HG03095 (cell line): ENCODE results near the gene GMPR.

Experiments
- ATAC-seq: cut with Tn5 transposase; IDR thresholded peaks from one replicate; pipeline ENCODE4 v1.9.1; 2021; ENCODE audit warnings: moderate library complexity; ENCODE audit not compliant: unreplicated experiment

GMPR gene

DNA sequence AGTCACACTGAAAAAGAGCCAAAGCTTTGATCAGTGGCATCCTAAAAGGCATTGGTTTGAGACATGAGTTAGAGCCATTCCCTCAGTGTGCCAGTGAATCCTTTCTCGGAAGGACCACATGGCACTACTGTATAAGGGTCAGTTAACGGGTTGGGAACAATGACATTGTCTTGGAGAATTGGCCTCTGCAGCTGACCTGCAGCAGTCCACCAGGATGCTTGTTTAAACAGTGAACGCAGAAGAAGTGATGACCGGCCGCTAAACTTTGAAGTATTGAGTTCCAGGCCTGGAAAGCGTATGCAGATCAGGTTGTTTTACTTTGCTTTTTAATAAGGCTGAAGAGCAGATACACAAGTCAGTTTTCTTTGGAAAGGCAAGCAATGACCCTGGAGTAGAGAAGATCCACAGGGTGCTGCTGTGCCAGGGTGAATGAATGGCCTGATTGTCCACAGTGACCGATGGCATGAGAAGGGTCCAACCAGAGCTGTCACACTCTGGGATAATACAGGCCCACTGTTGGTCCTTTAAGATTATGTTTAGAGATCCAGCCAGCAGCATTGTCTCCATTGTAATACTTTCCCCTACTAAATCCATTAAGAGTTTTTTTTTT is 57.8 kb downstream of the GMPR start:
- no peak for ATAC-seq

DNA sequence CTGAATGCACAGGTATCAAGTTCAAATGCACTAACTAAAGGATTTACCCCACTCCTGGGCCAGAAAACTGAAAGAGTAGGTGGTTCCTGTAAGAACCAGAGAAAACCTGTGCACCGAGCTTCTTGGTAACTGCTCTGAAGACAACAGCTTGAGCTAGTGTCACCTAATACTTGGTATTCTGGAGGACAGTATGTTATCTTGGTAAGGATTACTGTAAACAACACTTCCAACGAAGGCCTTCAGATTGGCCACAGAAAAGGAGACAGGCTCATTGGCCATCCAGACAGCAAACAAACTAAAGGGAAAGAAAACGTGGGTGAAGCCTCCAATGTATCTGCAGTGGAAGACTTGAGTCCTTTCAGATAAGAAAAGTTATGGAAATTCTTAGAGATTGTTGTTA is 61.5 kb downstream of the GMPR start:
- no peak for ATAC-seq

DNA sequence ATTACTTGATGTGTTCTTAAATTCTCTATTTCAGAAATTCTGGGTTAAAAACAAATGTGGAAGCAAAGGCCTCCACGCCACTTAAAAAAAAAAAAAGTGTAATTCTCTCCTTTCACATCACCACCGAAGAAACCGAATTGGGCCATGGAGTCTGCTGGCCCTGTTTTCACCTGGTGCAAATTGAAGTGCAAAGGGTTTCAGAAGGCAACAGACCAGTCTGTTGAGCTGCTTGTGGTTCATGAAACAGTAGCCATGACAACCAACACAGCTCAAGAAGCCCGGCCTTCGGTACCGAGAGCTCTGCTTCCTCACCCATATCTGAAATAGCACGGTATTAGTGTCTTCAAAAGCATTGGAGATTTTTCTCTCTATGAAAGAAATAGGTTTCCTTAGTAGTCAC is 63.1 kb downstream of the GMPR start:
- peak; percentile 59 for ATAC-seq

DNA sequence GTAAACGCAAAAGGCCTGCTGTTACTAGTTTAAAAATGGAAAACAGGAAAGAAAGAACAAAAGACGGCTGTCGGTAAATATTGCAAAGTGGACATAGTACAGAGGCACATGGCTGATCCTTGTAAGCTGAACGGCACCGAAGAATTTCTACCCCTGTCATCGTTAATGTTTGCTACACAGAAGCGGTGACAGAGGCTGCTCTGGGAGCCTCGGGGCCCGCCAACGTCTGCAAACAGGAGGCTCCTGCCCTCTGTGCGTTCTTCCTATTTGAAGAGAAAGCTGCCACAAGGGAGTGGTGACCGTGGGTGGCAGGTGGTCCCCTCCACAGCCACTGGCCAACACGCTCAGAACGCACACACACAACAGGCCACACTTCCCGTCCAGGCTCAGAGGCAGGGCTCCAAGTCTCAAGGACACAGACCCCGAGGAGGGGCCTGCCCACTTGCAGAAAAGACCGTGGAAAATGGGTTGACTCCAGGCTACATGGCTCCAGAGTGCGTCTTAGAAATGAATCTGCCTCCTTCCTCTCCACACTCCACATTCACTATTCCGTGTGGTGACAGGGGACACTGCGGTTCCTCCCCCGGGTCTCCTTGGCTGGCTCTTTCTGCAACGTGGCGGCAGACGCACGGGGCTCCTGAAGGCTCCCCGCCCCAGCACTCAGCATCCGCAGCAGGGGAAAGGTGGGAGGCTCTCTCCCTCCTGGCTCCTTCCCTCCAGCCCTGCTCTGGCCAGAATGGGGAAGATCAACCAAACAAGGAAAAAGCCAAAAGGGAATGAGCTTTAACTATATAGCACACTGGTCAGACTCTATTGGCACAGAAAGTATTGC is 64.5 kb downstream of the GMPR start:
- no peak for ATAC-seq

DNA sequence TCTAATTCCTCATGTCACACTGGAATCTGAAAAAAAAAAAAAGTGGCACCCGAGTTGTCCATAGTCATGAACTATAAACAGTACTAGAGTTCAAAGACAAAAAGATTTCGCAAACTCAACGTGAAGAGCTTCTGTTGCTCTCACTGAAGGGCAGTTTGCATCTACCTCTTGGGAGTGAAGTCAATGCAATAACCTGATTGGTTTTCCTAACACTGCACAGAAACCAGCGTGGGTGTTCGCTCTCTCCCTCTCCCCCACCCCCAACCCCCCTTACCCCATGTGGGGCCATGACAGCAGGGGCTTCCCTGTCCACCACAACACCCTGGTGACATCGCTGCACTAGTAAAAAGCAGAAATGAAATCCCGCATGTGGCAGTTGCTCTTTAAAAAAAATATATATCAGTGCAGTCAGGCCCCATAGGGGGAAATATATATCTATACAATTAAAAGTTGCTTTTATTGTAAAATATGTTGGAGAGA is 66.9 kb downstream of the GMPR start:
- peak; percentile 77 for ATAC-seq

DNA sequence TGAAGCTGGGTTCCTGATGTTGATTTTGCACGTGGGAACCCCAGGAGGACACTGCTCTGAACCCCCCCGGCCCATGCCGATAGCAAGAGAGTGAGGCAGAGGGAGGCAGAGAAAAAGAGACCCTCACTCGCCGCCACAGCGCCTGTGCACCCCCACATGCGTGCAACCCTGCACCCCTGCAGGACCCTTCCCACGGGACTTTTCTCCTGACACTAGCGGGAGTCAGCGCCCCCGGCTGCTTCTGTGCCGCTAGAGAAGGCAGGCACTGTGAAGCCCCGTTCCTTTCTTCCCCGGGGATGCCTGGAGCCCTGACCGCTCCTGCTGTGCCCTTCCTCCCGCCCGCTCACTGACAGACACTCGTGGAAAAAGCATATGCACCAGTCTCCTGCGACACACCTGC is 67.4 kb downstream of the GMPR start:
- ATAC-seq, result peak; percentile 14

DNA sequence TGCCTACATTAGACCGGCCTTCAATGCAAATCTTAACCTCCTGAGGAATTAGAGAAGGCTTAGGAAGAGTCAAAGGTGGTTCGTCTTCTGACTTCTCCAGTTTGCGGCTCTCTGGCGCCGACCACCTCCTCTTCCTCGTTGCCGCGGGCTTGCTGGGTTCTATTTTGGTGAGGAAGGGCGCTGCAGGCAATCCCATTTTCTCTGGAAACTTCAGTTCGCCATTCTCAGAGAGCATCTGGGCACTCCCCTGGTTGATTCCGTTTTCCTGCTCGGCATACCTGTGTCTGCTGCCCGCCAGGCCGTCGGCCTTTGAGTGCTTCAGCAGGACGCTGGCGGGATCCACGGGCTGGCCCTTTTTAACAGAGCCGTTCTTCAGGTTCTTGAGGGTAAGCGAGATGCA is 67.9 kb downstream of the GMPR start:
- peak; percentile 1 for ATAC-seq

DNA sequence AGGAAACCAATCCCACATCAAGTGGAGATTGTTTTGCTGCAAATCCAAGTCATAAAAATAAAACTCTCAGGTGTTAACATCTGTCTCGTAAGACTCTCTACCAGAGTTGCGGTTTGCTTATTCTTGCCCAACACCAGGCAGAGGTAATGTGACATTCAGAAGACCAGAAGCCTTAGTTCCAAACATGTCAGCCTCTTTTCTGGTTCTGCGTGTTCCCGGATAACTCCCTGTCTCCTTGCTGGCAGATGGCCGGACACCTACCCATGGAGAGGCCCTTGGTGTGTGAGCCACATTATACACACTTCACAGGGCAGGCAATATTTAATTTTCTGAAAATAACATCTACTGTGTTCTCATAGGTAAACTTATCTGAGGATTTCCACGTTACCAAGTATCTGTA is 73.4 kb downstream of the GMPR start:
- ATAC-seq, result no peak

DNA sequence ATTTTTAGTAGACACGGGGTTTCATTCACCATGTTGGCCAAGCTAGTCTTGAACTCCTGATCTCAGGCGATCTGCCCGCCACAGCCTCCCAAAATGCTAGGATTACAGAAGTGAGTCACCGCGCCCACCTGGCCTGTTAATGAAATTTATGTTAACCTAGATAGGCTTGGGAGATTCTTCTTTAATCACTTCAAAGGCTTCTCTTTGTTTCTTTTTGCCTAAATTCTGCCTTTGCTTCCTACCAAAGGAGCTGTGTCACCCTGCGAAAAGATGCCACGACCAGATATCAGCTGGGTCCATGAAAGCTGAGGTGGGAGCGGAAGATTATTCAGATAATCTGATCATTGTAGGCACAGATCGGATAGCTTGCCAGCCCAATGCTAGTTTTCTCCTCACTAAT is 75.3 kb downstream of the GMPR start:
- no peak for ATAC-seq

DNA sequence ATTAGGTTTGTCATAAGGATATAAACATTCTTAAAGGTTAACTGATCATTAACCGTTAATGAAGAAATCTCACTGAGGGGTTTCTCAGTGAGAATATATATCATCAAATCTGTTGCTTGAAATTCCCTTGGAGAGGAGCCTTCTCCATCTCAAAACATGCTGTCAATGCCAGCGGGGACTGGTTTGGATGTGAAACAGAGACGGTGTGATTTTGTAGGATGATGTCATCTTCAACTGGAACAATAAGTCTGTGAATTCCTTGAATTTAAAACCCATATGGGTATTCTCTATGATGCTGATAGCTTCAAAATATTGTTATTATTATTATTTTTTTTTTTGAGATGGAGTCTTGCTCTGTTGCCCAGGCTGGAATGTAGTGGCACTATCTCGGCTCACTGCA is 75.9 kb downstream of the GMPR start:
- ATAC-seq, result no peak

DNA sequence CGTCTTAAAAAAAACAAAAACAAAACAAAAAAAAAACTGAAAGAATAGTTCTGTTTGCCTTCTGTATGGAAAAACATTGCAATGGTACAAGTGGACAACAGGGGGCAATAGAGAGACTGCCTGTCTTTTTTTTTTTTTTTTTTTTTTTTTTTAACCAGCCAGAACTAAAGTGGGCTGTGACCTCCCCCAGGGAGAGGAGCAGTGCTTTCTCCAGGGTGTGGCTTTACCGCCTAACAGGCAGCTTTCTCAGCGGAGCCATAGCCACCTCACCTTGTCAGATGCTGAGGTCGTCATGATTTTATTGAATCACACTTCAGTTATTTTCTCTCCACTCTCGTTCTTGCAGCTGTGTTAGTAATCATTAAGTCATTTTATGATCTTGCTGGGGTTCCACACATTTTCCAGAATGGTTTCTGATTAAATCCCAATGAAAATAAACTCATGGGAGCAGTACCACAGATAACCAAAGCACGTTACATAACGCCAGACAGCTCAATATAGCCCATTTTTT is 78.4 kb downstream of the GMPR start:
- no peak for ATAC-seq

DNA sequence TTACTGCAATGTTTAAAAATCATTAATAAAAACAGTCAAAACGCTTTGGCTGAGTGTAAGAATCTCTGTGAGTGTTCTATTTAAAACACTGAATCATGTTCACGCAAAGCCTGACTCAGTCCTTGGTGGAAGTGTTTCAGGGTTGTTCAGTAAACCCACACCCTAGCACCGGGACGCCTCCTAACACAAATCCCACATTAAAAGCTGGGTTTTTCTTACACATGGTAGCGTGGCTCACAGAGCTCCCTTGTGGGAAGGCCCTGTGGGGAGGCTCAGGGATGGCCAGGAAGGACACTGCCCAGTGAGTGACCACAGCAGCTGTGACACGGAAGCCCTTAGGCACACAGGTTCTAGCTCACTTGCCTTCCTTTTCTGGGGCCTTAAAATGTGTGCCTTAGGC is 80.2 kb downstream of the GMPR start:
- ATAC-seq, result no peak

DNA sequence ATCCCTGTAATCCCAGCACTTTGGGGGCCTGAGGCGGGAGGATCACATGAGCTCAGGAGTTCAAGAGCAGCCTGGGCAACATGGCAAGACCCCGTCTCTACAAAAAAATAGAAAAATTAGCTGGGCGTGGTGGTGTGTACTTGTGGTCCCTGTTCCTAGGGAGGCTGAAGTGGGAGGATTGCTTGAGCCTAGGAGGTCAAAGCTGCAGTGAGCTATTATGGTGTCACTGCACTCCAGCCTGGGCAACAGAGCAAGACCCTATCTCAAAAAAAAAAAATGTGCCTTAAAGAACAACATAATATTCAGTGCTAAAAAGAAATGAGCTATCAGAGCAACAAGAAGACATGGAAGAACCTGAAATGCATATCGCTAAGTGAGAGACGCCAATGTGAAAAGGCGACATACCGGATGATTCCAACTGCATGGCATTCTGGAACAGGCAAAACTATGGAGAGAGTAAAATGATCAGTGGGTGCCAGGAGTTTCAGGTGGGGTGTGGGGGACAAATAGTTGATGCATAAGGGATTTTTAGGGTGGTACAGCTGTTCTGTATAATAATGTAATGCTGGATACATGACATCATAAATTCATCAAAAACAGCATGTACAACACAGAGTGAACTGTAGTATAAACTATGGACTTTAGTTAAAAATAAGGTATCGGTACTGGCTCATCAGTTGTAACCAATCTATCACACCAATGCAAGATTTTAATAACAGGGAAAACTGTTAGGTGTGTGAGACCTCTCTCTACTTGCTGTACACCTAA is 80.8 kb downstream of the GMPR start:
- no peak for ATAC-seq

DNA sequence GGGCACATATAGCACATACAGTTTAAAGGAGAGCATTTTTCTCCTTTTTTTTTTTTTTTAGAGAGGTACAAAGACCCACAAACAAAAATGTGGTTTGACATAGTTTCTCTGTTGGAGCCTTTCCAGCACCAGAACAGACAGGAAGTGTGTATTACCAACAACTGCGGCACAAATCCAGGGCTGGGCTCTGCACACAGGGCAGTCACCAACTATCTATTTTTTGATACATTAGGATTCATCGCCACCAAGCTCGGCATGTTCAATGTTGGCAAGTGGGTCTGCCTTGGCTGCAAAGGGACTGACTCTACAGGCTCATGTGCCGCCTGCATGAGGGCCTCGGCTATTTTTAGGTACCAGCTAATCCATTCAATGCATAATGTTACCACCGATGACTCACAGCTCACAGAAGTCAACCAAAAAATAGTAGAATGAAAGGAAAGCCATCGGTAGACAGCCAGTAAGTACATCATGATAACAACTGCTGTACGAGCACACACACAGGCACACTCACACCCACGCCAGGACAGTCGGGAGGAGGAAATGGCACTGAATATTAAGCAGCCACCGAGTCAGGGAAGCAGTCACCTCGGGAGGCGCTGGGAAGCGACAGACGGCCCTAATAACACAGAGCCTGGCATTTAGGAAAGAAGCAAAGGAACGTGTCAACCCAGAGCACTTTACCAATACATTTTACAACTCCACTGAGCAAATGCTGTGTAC is 81.6 kb downstream of the GMPR start:
- ATAC-seq, result peak; percentile 51

DNA sequence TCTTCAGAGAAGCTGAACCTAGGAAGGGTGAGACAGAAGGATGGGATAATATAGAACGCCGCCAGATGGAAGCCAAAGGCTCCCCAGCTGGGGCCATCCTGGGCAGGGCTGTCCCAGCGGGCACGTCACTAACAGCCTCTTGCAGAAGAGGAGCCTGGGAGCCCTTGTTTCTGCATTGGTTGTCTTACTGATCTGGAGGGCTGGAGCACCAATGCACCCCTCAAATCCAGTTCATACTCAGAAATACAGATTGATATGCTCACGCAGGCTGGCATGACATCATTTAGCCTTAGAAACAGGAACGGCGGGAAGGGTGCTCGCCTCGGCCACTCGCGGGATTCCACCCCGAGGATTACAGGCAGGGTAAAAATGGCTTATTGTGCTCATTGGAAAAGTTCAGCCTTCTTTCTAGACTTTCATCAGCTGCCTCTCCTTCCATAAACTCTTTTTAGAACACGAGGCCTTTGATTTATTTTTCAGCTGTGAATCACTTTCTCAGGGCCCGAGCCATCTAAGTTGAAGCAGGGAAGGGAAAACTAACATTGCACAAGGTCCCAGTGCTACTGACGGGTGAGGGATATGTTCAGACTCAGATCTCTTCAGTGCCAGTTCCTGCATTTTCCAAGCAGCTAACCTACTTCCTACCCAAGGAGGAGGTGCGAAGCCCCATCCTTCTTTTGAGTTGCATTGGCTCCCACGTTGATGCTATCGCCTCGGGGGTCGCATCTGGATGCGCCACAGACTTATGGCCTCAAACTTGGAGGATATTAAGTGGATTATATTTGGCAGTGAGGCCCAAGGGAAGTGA is 82.3 kb downstream of the GMPR start:
- ATAC-seq, result no peak

DNA sequence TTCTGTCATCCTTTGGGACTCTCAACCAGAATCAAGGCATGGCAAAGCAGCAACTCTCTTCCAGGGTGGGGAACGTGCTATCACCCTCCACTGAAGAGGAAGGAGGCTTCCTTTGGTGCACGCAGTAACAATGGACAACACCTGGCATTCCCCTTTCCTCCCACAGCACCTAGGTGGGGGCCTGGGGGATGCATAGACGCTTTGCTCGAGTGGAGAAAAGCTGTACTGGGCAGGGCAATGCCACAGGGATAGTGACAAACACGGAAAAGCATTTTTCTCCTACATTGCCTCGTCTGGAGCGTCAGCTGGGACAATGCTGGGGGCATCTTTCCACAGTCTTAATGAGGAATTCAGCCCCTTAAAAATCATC is 82.9 kb downstream of the GMPR start:
- no peak for ATAC-seq

DNA sequence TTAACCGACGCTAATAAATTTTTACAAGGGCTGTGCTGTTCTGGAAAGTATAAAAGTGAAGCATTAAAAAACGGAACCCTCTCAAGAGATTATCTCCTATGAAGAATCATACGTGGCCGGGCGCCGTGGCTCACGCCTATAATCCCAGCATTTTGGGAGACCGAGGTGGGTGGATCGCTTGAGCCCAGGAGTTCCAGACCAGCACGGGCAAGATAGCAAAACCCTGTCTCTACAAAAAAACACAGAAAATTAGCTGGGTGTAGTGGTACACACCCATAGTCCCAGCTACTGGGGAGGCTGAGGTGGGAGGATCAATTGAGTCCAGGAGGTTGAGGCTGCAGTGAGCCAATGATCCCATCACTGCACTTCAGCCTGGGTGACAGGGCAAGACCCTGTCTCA is 83.4 kb downstream of the GMPR start:
- no peak for ATAC-seq

DNA sequence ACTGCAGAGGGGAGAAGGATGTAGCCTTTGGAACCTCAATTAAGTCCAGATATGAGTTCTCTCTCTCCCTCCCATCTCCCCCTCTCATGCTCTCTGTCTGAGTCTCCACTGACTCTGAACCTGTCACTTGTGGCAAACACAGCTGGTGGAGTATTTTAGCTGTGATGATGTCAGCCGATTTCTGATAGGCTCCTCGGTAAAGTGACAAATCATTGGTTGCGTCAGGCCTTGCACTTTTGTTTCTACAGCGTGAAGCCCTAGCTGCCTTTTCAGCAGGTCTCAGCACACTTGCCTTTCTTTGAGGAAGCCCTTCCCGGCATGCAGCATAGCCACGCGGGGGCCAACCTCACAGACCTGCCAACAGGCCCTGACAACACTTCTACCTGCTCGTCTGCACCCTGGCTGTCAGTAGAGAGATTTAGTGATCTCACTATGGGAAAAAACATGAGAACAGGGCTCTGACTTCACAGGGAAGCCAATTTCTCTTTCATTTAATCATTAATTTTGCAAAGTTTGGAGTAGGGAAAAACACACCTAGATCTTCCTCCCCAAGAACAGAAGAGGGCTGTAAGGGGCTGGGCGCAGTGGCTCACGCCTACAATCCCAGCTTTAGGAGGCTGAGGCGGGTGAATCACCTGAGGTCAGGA is 84.4 kb downstream of the GMPR start:
- ATAC-seq, result peak; percentile 81

DNA sequence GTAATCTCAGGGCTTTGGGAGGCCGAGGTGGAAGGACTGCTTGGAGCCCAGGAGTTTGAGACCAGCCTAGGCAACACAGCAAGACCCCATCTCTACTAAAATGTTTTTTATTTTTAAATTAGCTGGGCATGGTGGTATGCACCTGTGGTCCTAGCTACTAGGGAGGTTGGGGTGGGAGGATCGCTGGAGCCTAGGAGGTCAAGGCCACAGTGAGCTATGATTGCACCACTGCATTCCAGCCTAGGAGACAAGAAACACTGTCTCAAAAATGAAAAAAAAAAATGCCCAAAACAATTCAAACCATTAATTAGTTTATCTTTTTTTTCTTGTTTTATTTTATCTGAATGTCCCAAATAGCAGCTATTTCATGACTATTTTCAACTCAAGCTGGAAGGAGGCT is 85.8 kb downstream of the GMPR start:
- ATAC-seq, result no peak
